ENCODE measurements around the gene CREB5.

- TF ChIP-seq CTCF (conservative IDR thresholded peaks at IDR 0.05; ENCODE audit: low read length): no peak
- no peak for TF ChIP-seq EZH2phosphoT487 (IDR thresholded peaks at IDR 0.05; ENCODE audit: borderline replicate concordance)
Observed at GRCh38 chr7:28627896-28628295, 215.6 kb downstream of the CREB5 start.

Data from Loucy (cell line).